ENCODE results near the gene ATP8A2.

Gene ATP8A2

GRCh38 chr13:25738342-25739196, 366.8 kb downstream of the ATP8A2 start:
- DNase-seq = no peak

GRCh38 chr13:25739376-25739775, 367.6 kb downstream of the ATP8A2 start:
- DNase-seq = no peak

GRCh38 chr13:25741796-25742195, 370.0 kb downstream of the ATP8A2 start:
- no peak for DNase-seq

GRCh38 chr13:25742220-25742619, 370.4 kb downstream of the ATP8A2 start:
- no peak for DNase-seq

GRCh38 chr13:25743421-25743820, 371.6 kb downstream of the ATP8A2 start:
- no peak for DNase-seq

GRCh38 chr13:25744178-25744577, 372.4 kb downstream of the ATP8A2 start:
- no peak for DNase-seq

- DNase-seq = no peak
Measured at GRCh38 chr13:25746131-25746530, 374.4 kb downstream of the ATP8A2 start.

GRCh38 chr13:25752957-25753551, 381.3 kb downstream of the ATP8A2 start:
- no peak for DNase-seq

- no peak for DNase-seq
Measured at GRCh38 chr13:25753976-25754375, 382.2 kb downstream of the ATP8A2 start.

- DNase-seq = no peak
Measured at GRCh38 chr13:25756251-25756650, 384.5 kb downstream of the ATP8A2 start.

GRCh38 chr13:25756912-25757311, 385.1 kb downstream of the ATP8A2 start:
- no peak for DNase-seq

- no peak for DNase-seq
Measured at GRCh38 chr13:25761041-25761440, 389.3 kb downstream of the ATP8A2 start.

GRCh38 chr13:25762281-25762680, 390.5 kb downstream of the ATP8A2 start:
- DNase-seq = no peak

- DNase-seq = no peak
Measured at GRCh38 chr13:25762795-25763377, 391.1 kb downstream of the ATP8A2 start.

GRCh38 chr13:25764378-25764777, 392.6 kb downstream of the ATP8A2 start:
- no peak for DNase-seq

GRCh38 chr13:25765266-25765665, 393.5 kb downstream of the ATP8A2 start:
- DNase-seq = no peak

GRCh38 chr13:25766576-25766975, 394.8 kb downstream of the ATP8A2 start:
- no peak for DNase-seq

- DNase-seq = no peak
Measured at GRCh38 chr13:25766991-25767390, 395.2 kb downstream of the ATP8A2 start.

GRCh38 chr13:25768376-25768775, 396.6 kb downstream of the ATP8A2 start:
- DNase-seq = no peak

GRCh38 chr13:25768838-25769237, 397.1 kb downstream of the ATP8A2 start:
- DNase-seq = no peak

- DNase-seq = no peak
Measured at GRCh38 chr13:25770601-25771000, 398.8 kb downstream of the ATP8A2 start.

- DNase-seq = no peak
Measured at GRCh38 chr13:25771202-25771601, 399.4 kb downstream of the ATP8A2 start.

GRCh38 chr13:25771641-25772478, 400.1 kb downstream of the ATP8A2 start:
- no peak for DNase-seq
